Naive thymus-derived CD4-positive, alpha-beta T cell (primary cell): ENCODE results near the gene PSTPIP1. TPM values are rescaled to one million over a fixed set of nuclear protein-coding genes. Genes with fewer than 3 reads are reported as not detected.

Source experiments
- ATAC-seq: fragments of 150-1000 bp; cut with Tn5 transposase; 2 replicates; pipeline ENCODE4 v1.10.0; 2021; ENCODE audit warnings: mild to moderate bottlenecking, moderate library complexity
- CTCF ChIA-PET: fragments of 350-600 bp; sonication (Branson Sonifier 250); formaldehyde crosslinking; loops from one replicate; lab custom pipeline; 2021; ENCODE audit warnings: antibody characterized with exemption; lab: Charles Lee
- POLR2A ChIA-PET: fragments of 350-600 bp; sonication (Branson Sonifier 250); formaldehyde crosslinking; loops from one replicate; lab custom pipeline; 2021; ENCODE audit warnings: antibody characterized with exemption, inconsistent platforms; lab: Charles Lee
- DNase-seq, 9 donors: peaks; one replicate each; pipeline versions ENCODE4 v3.0.0 to v3.0.0-alpha.2; 2020 to 2022; ENCODE audit warnings: mixed read lengths in 1 of 9
- H3K27ac ChIP-seq: one replicate; pipeline ENCODE4 v1.7.0; 2013; ENCODE audit warnings: mild to moderate bottlenecking, low read depth, low read length, moderate library complexity
- H3K27me3 ChIP-seq, 2 donors: one replicate each; pipeline ENCODE4 v1.7.0; 2013; ENCODE audit warnings: low read length in 2 of 2, mild to moderate bottlenecking in 2 of 2, moderate library complexity in 2 of 2; ENCODE audit not compliant: control insufficient read depth in 2 of 2, insufficient read depth in 2 of 2
- H3K36me3 ChIP-seq, 3 experiments: 1 replicate in 2 of 3; 2 replicates in 1 of 3; pipeline ENCODE4 v1.7.0; 2013; ENCODE audit warnings: low read length in 3 of 3, mild to moderate bottlenecking in 3 of 3, moderate library complexity in 1 of 3; ENCODE audit not compliant: insufficient read depth in 3 of 3, control insufficient read depth in 2 of 3
- H3K4me1 ChIP-seq, 2 donors: one replicate each; pipeline ENCODE4 v1.7.0; 2013; ENCODE audit warnings: low read length in 2 of 2, mild to moderate bottlenecking in 2 of 2, moderate library complexity in 1 of 2; ENCODE audit not compliant: control insufficient read depth in 2 of 2, insufficient read depth in 2 of 2
- H3K4me3 ChIP-seq: 2 replicates; pipeline ENCODE4 v1.7.0; 2013; ENCODE audit warnings: mild to moderate bottlenecking, low read length
- H3K9me3 ChIP-seq, 3 experiments: 1 replicate in 2 of 3; 2 replicates in 1 of 3; pipeline ENCODE4 v1.7.0; 2013; ENCODE audit warnings: low read length in 3 of 3; ENCODE audit not compliant: control insufficient read depth in 2 of 3
- H3K27ac Mint-ChIP-seq, 9 donors: one replicate each; pipeline ENCODE4 v1.8.0; 2020 to 2022; ENCODE audit warnings: mixed read lengths in 9 of 9, mild to moderate bottlenecking in 8 of 9, moderate library complexity in 5 of 9, inconsistent platforms in 2 of 9
- H3K27me3 Mint-ChIP-seq, 5 donors: one replicate each; pipeline ENCODE4 v1.8.0; 2021 to 2022; ENCODE audit warnings: mixed read lengths in 5 of 5, mild to moderate bottlenecking in 1 of 5
- H3K36me3 Mint-ChIP-seq, 5 donors: one replicate each; pipeline ENCODE4 v1.8.0; 2020 to 2022; ENCODE audit warnings: mixed read lengths in 5 of 5, mild to moderate bottlenecking in 3 of 5, inconsistent platforms in 1 of 5
- H3K4me1 Mint-ChIP-seq, 7 donors: one replicate each; pipeline ENCODE4 v1.8.0; 2020 to 2022; ENCODE audit warnings: mixed read lengths in 7 of 7, mild to moderate bottlenecking in 3 of 7, inconsistent platforms in 1 of 7
- H3K4me3 Mint-ChIP-seq, 10 donors: one replicate each; pipeline ENCODE4 v1.8.0; 2020 to 2022; ENCODE audit warnings: mild to moderate bottlenecking in 10 of 10, mixed read lengths in 10 of 10, moderate library complexity in 6 of 10, inconsistent platforms in 2 of 10
- H3K9me3 Mint-ChIP-seq, 11 donors: one replicate each; pipeline ENCODE4 v1.8.0; 2020 to 2022; ENCODE audit warnings: mixed read lengths in 11 of 11, mild to moderate bottlenecking in 4 of 11, inconsistent platforms in 1 of 11, moderate library complexity in 1 of 11
- intact Hi-C, 2 donors: fragments of 100-400 bp; cut with micrococcal nuclease; formaldehyde crosslinking; loops; one replicate each; pipeline ENCODE4 v1.15.1; 2023
- polyA plus RNA-seq, 2 donors: library from polyadenylated mRNA; unstranded; fragments of 300-500 nt; fragmentation: Illumina TruSeq; gene quantifications; one replicate each; pipeline ENCODE4 v1.2.3, GENCODE V29; 2021
- total RNA-seq, 6 experiments: library from RNA in 5 of 6; stranded (reverse) in 5 of 6; gene quantifications; 1 replicate in 5 of 6; 2 replicates in 1 of 6; pipeline ENCODE4 v1.2.3 and lab custom pipeline; 2021 to 2026

Gene PSTPIP1
- total and polyA plus RNA-seq, 7 experiments from 2014 or later, result 29.1 to 182 (median 145) TPM

GRCh38 chr15:76967067-76967466, 27.9 kb upstream of the PSTPIP1 start:
- ChIA-PET CTCF (interaction anchor here (1.1 kb wide), 1 partner anchor 576 kb away, joined by 4 read pairs; no protein-coding TSS in a partner anchor), POLR2A (no interaction called here)
- peaks cover 0 to 2% (median 0%) of the 10 kb centered on the region in 7 donors for H3K4me1 Mint-ChIP-seq
- Histone ChIP-seq H3K27me3 (no peaks in the 10 kb centered on the region), H3K27ac (no peak overlapping the region), H3K4me1 (no peaks in the 10 kb centered on the region), H3K9me3 (no peaks in the 10 kb centered on the region), H3K36me3 (no peaks in the 10 kb centered on the region), H3K4me3 (no peak overlapping the region)
- no peaks in the 10 kb centered on the region for H3K36me3 Mint-ChIP-seq
- no peak overlapping the region for H3K27ac Mint-ChIP-seq
- no peaks in the 10 kb centered on the region for H3K9me3 Mint-ChIP-seq
- H3K27me3 Mint-ChIP-seq, result peaks cover 0 to 28% (median 4%) of the 10 kb centered on the region in 5 donors
- intact Hi-C loops, result no loop called here
- DNase-seq (no peak), ATAC-seq (no peak)
- no peak overlapping the region for H3K4me3 Mint-ChIP-seq

GRCh38 chr15:76968306-76968705, 26.6 kb upstream of the PSTPIP1 start:
- peaks cover 0 to 3% (median 0%) of the 10 kb centered on the region in 7 donors for H3K4me1 Mint-ChIP-seq
- no peaks in the 10 kb centered on the region for H3K27me3 ChIP-seq

GRCh38 chr15:76972389-76973361, 22.3 kb upstream of the PSTPIP1 start:
- H3K4me3 ChIP-seq, result no peak overlapping the region
- no peaks in the 10 kb centered on the region for H3K36me3 ChIP-seq
- Mint-ChIP-seq H3K9me3 (no peaks in the 10 kb centered on the region), H3K27me3 (peaks cover 0 to 6% (median 0%) of the 10 kb centered on the region in 5 donors), H3K4me1 (peaks cover 6 to 30% (median 13%) of the 10 kb centered on the region in 7 donors), H3K27ac (no peak overlapping the region), H3K4me3 (no peak overlapping the region), H3K36me3 (peaks cover 0 to under 1% (median 0%) of the 10 kb centered on the region in 5 donors)
- no peak for DNase-seq
- ChIA-PET POLR2A (interaction anchor here (0.6 to 2.0 kb wide), 3 partner anchors 22 to 257 kb away, joined by 4 to 8 read pairs (median 4); partner anchors contain the start of gene PSTPIP1), CTCF (interaction anchor here (0.5 to 2.9 kb wide), 16 partner anchors 15 to 571 kb away, joined by 3 to 18 read pairs (median 6); partner anchors contain the start of gene PSTPIP1)
- intact Hi-C loops, result loop anchor here (1.0 to 10.0 kb wide), 10 partner anchors 22 to 571 kb away; partner anchors contain the start of genes PSTPIP1 (in 1 of the 2) and TSPAN3 (in 1 of the 2)
- H3K27me3 ChIP-seq, result no peaks in the 10 kb centered on the region
- H3K27ac ChIP-seq, result no peak overlapping the region
- ATAC-seq, result no peak
- no peaks in the 10 kb centered on the region for H3K9me3 ChIP-seq
- no peaks in the 10 kb centered on the region for H3K4me1 ChIP-seq

More at GRCh38 chr15:76968306-76968705, 26.6 kb upstream of the PSTPIP1 start:
- Histone ChIP-seq H3K4me1 (no peaks in the 10 kb centered on the region), H3K4me3 (no peak overlapping the region), H3K27ac (no peak overlapping the region), H3K9me3 (no peaks in the 10 kb centered on the region), H3K36me3 (no peaks in the 10 kb centered on the region)
- ChIA-PET POLR2A (no interaction called here), CTCF (no interaction called here)
- no peak for ATAC-seq
- intact Hi-C loops, result no loop called here
- Mint-ChIP-seq H3K27me3 (peaks cover 0 to 21% (median 4%) of the 10 kb centered on the region in 5 donors), H3K27ac (no peak overlapping the region), H3K9me3 (no peaks in the 10 kb centered on the region), H3K4me3 (no peak overlapping the region), H3K36me3 (no peaks in the 10 kb centered on the region)
- no peak for DNase-seq

GRCh38 chr15:76973362-76973743, 21.6 kb upstream of the PSTPIP1 start:
- Histone ChIP-seq H3K36me3 (no peaks in the 10 kb centered on the region), H3K9me3 (no peaks in the 10 kb centered on the region), H3K27me3 (no peaks in the 10 kb centered on the region), H3K27ac (no peak overlapping the region), H3K4me1 (no peaks in the 10 kb centered on the region), H3K4me3 (no peak overlapping the region)
- DNase-seq (peak in 8 of 9 donors; percentile 26 to 65 (median 52)), ATAC-seq (peak; percentile 71)
- intact Hi-C loops, result loop anchor here (1.0 to 10.0 kb wide), 10 partner anchors 21 to 570 kb away; partner anchors contain the start of genes PSTPIP1 (in 1 of the 2) and TSPAN3 (in 1 of the 2)
- CTCF ChIA-PET, result interaction anchor here (0.5 to 2.9 kb wide), 18 partner anchors 15 to 570 kb away, joined by 3 to 18 read pairs (median 5); partner anchors contain the start of gene PSTPIP1
- POLR2A ChIA-PET, result interaction anchor here (0.6 to 2.0 kb wide), 4 partner anchors 21 to 523 kb away, joined by 3 to 8 read pairs (median 4); partner anchors contain the start of gene PSTPIP1
- peak overlapping the region in 1 of 9 donors; percentile 36 for H3K27ac Mint-ChIP-seq
- no peak overlapping the region for H3K4me3 Mint-ChIP-seq
- H3K4me1 Mint-ChIP-seq, result peaks cover 6 to 35% (median 16%) of the 10 kb centered on the region in 7 donors
- H3K27me3 Mint-ChIP-seq, result peaks cover 0 to 6% (median 0%) of the 10 kb centered on the region in 5 donors
- peaks cover 0 to 4% (median 0%) of the 10 kb centered on the region in 5 donors for H3K36me3 Mint-ChIP-seq
- peaks cover 0 to 4% (median 0%) of the 10 kb centered on the region in 11 donors for H3K9me3 Mint-ChIP-seq

- no peak overlapping the region for H3K4me3 ChIP-seq
- Mint-ChIP-seq H3K4me1 (peaks cover 6 to 38% (median 16%) of the 10 kb centered on the region in 7 donors), H3K27ac (peak overlapping the region in 1 of 9 donors; percentile 36), H3K4me3 (no peak overlapping the region), H3K27me3 (peaks cover 0 to 6% (median 0%) of the 10 kb centered on the region in 5 donors), H3K36me3 (peaks cover 0 to 7% (median 0%) of the 10 kb centered on the region in 5 donors), H3K9me3 (peaks cover 0 to 6% (median 0%) of the 10 kb centered on the region in 11 donors)
- no peaks in the 10 kb centered on the region for H3K9me3 ChIP-seq
- POLR2A ChIA-PET, result interaction anchor here (0.9 to 2.0 kb wide), 3 partner anchors 21 to 522 kb away, joined by 3 to 8 read pairs (median 4); partner anchors contain the start of gene PSTPIP1
- no peak overlapping the region for H3K27ac ChIP-seq
- no peaks in the 10 kb centered on the region for H3K27me3 ChIP-seq
- intact Hi-C loops, result loop anchor here (1.0 to 10.0 kb wide), 11 partner anchors 21 to 569 kb away; partner anchors contain the start of genes PSTPIP1 (in 1 of the 2) and TSPAN3 (in 1 of the 2)
- CTCF ChIA-PET, result interaction anchor here (0.7 to 2.9 kb wide), 19 partner anchors 14 to 570 kb away, joined by 3 to 18 read pairs (median 5); partner anchors contain the start of gene PSTPIP1
- no peak for ATAC-seq
- no peaks in the 10 kb centered on the region for H3K36me3 ChIP-seq
- no peak for DNase-seq
- no peaks in the 10 kb centered on the region for H3K4me1 ChIP-seq
Observed at GRCh38 chr15:76973906-76974305, 21.0 kb upstream of the PSTPIP1 start.
